ENCODE data around the gene PPM1B. TPM values are rescaled to one million over a fixed set of nuclear protein-coding genes. Genes with fewer than 3 reads are reported as not detected.

Gene PPM1B
- total and polyA plus RNA-seq, 2 donors (not counting 3 experiments of a cell fraction or from before 2014, with no cell fraction given) = 8.0 to 24.1 TPM

GRCh38 chr2:44148999-44149398, 19.7 kb upstream of the PPM1B start:
- DNase-seq (ENCODE audit: low read depth, low spot score) (no peak), FAIRE-seq (no peak)
- H3K9me1 ChIP-seq (replicated peaks; ENCODE audit: control insufficient read depth, extremely low read depth, insufficient read depth, low read length) = no peaks in the 10 kb centered on the region
- no peaks in the 10 kb centered on the region for H3K36me3 ChIP-seq (ENCODE audit: control insufficient read depth in 2 of 2, extremely low read depth in 1 of 2, insufficient read depth in 2 of 2, low read length in 2 of 2)
- no TSS peak for BruUV-seq (replicated peaks)
- no peak overlapping the region for H3K4me3 ChIP-seq (replicated peaks in 1 of 3; ENCODE audit: insufficient read depth in 1 of 3, low read depth in 1 of 3, low read length in 3 of 3)
- POLR2A ChIA-PET = no interaction called here
- dilution Hi-C loops (cut with MboI; ENCODE audit: extremely low pct_ligation_motif_present, low sequenced_read_pairs) (no loop called here), intact Hi-C loops (cut with micrococcal nuclease) (no loop called here)
- no peaks in the 10 kb centered on the region for H3K9me3 ChIP-seq (replicated peaks; ENCODE audit: control insufficient read depth, insufficient read depth, low read length)
- no peak overlapping the region for H3K9ac ChIP-seq (replicated peaks; ENCODE audit: extremely low read depth, insufficient read depth, low read length)
- H2AFZ ChIP-seq (ENCODE audit: low read depth, low read length) = no peak overlapping the region
- H3K4me2 ChIP-seq (ENCODE audit: insufficient read depth, low read length) = no peak overlapping the region
- TF ChIP-seq POLR2A (IDR thresholded peaks at IDR 0.05; ENCODE audit: low read depth, low read length) = no peak
- no peak for TF ChIP-seq MYC (IDR thresholded peaks at IDR 0.05; ENCODE audit: low read depth, low read length)
- TF ChIP-seq EZH2 (IDR thresholded peaks at IDR 0.05; ENCODE audit: borderline replicate concordance, low read depth, low read length, severe bottlenecking) = no peak
- no peak for TF ChIP-seq MAX (IDR thresholded peaks at IDR 0.05; ENCODE audit: insufficient read depth, insufficient read length)
- TF ChIP-seq FOS (IDR thresholded peaks at IDR 0.05; ENCODE audit: borderline replicate concordance, insufficient read depth, low read length) = no peak
- no peak for TF ChIP-seq POLR2AphosphoS5 (IDR thresholded peaks at IDR 0.05; ENCODE audit: insufficient read depth, low read depth, low read length)
- TF ChIP-seq GATA2 (IDR thresholded peaks at IDR 0.05; ENCODE audit: insufficient read depth, insufficient read length, low read depth, low read length) = no peak
- no peak for TF ChIP-seq CTCF (IDR thresholded peaks at IDR 0.05; ENCODE audit: extremely low read depth in 1 of 2, insufficient read depth in 1 of 2, low read depth in 1 of 2, low read length in 2 of 2)
- no peak for TF ChIP-seq JUN (IDR thresholded peaks at IDR 0.05; ENCODE audit: borderline replicate concordance, insufficient read depth, insufficient read length, low read depth)
- no peaks in the 10 kb centered on the region for H4K20me1 ChIP-seq (replicated peaks; ENCODE audit: control insufficient read depth, extremely low read depth, insufficient read depth, low read length)
- H3K27me3 ChIP-seq (ENCODE audit: control insufficient read depth in 2 of 2, insufficient read depth in 2 of 2, low read length in 2 of 2) = peaks cover 0 to 4% of the 10 kb centered on the region in 2 experiments
- no peaks in the 10 kb centered on the region for H3K79me2 ChIP-seq (ENCODE audit: control insufficient read depth, insufficient read depth, low read length)
- CTCF ChIA-PET = interaction anchor here (1.4 kb wide), 1 partner anchor 22 kb away, joined by 3 read pairs; no protein-coding TSS in a partner anchor
- no peaks in the 10 kb centered on the region for H3K4me1 ChIP-seq (ENCODE audit: control insufficient read depth, extremely low read depth, insufficient read depth, low read length)
- no peak overlapping the region for H3K27ac ChIP-seq (ENCODE audit: insufficient read depth, low read depth, low read length)

Measured in endothelial cell of umbilical vein (primary cell).